VCaP (cell line): ENCODE measurements around the gene METTL3.

Experiments
- H3K27ac ChIP-seq: fragments of 450-650 bp; 2 replicates; pipeline ENCODE4 v1.5.1; 2017
- CTCF ChIP-seq: fragments of 450-650 bp; conservative IDR thresholded peaks from 2 replicates; pipeline ENCODE4 v1.5.1; 2017; ENCODE audit warnings: mild to moderate bottlenecking, moderate library complexity

Gene METTL3

GRCh38 chr14:21509432-21510143 lies 1.6 kb downstream of the METTL3 start:
- TF ChIP-seq CTCF: no peak
- H3K27ac ChIP-seq: peak overlapping the region; percentile 85

GRCh38 chr14:21506557-21506956 lies 4.6 kb downstream of the METTL3 start:
- no peak for TF ChIP-seq CTCF

GRCh38 chr14:21505012-21505553 lies 6.1 kb downstream of the METTL3 start:
- TF ChIP-seq CTCF: no peak
- no peak overlapping the region for H3K27ac ChIP-seq

More at GRCh38 chr14:21506557-21506956, 4.6 kb downstream of the METTL3 start:
- H3K27ac ChIP-seq: no peak overlapping the region

GRCh38 chr14:21503376-21503775 lies 7.8 kb downstream of the METTL3 start:
- no peak for TF ChIP-seq CTCF
- H3K27ac ChIP-seq: no peak overlapping the region

GRCh38 chr14:21501568-21501967 lies 9.6 kb downstream of the METTL3 start:
- TF ChIP-seq CTCF: no peak
- no peak overlapping the region for H3K27ac ChIP-seq

GRCh38 chr14:21498540-21499526 lies 12.3 kb downstream of the METTL3 start:
- peak; percentile 72 for TF ChIP-seq CTCF
- H3K27ac ChIP-seq: peak overlapping the region; percentile 27

- peak overlapping the region; percentile 36; the same call in 1 of the 2 replicates for H3K27ac ChIP-seq
- TF ChIP-seq CTCF: no peak
These were observed 14.7 kb downstream of the METTL3 start for GRCh38 chr14:21496453-21496852.
